ENCODE data around the gene HLA-DQB2. TPM values are rescaled to one million over a fixed set of nuclear protein-coding genes. Genes with fewer than 3 reads are reported as not detected.
"Not testable (repeated sequence)": the region's sequence is repeated elsewhere in the genome, so short reads cannot be mapped to it uniquely, and the experiment has no call there.

Gene HLA-DQB2
- total RNA-seq, 4 donors from 2014 or later: 0.41 to 9.8 TPM; not detected in 2

- Histone ChIP-seq H3K27me3 (peaks cover 0 to 8% of the 10 kb centered on the region in 2 donors), H3K4me3 (no peak overlapping the region), H3K36me3 (no peaks in the 10 kb centered on the region), H3K9me3 (no peaks in the 10 kb centered on the region), H3K4me1 (no peaks in the 10 kb centered on the region), H3K27ac (no peak overlapping the region)
- TF ChIP-seq, protein P1, sequence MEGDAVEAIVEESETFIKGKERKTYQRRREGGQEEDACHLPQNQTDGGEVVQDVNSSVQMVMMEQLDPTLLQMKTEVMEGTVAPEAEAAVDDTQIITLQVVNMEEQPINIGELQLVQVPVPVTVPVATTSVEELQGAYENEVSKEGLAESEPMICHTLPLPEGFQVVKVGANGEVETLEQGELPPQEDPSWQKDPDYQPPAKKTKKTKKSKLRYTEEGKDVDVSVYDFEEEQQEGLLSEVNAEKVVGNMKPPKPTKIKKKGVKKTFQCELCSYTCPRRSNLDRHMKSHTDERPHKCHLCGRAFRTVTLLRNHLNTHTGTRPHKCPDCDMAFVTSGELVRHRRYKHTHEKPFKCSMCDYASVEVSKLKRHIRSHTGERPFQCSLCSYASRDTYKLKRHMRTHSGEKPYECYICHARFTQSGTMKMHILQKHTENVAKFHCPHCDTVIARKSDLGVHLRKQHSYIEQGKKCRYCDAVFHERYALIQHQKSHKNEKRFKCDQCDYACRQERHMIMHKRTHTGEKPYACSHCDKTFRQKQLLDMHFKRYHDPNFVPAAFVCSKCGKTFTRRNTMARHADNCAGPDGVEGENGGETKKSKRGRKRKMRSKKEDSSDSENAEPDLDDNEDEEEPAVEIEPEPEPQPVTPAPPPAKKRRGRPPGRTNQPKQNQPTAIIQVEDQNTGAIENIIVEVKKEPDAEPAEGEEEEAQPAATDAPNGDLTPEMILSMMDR (IDR thresholded peaks at IDR 0.05): no peak
- TF ChIP-seq POLR2A (IDR thresholded peaks at IDR 0.05): no peak
- no peak for DNase-seq
- intact Hi-C loops (cut with DNase I; ENCODE audit: low total_unique reads): no loop called here
These were observed 10.8 kb downstream of the HLA-DQB2 start for GRCh38 chr6:32752580-32752979.

- H3K4me1 ChIP-seq; H3K27ac ChIP-seq; H3K9me3 ChIP-seq; H3K27me3 ChIP-seq; intact Hi-C loops (cut with DNase I; ENCODE audit: low total_unique reads); DNase-seq; H3K36me3 ChIP-seq; H3K4me3 ChIP-seq: not testable (repeated sequence)
These were observed 17.7 kb downstream of the HLA-DQB2 start for GRCh38 chr6:32745649-32746048.

GRCh38 chr6:32744776-32745175 is 18.6 kb downstream of the HLA-DQB2 start:
- intact Hi-C loops (cut with DNase I; ENCODE audit: low total_unique reads): no loop called here
- Histone ChIP-seq H3K27ac (no peak overlapping the region), H3K4me1 (no peaks in the 10 kb centered on the region), H3K9me3 (no peaks in the 10 kb centered on the region), H3K27me3 (no peaks in the 10 kb centered on the region), H3K4me3 (no peak overlapping the region), H3K36me3 (no peaks in the 10 kb centered on the region)
- DNase-seq: no peak
- TF ChIP-seq POLR2A (IDR thresholded peaks at IDR 0.05): no peak
- TF ChIP-seq, protein P1 (IDR thresholded peaks at IDR 0.05): no peak

DNA sequence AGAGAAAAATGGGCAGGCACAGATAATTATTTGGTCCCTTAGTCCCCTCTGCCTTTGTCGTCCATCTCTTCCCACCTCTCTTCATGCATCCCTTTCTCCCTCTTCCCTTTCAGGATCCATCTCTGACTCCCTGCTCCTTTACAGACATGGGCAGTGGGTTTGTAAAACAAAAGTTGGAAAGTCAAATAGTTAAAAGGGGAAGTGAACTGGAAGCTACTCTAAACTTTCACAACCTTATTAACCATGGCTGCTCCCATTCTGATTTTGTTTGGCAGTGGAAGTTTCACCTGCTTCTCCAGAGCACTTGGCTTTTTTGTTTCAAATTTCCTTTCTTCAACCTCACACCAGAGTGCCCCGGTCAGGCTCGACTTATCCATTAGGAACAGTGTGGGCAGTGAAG is 21.0 kb downstream of the HLA-DQB2 start:
- Histone ChIP-seq H3K36me3 (no peaks in the 10 kb centered on the region), H3K9me3 (no peaks in the 10 kb centered on the region), H3K27me3 (no peaks in the 10 kb centered on the region), H3K27ac (no peak overlapping the region), H3K4me3 (no peak overlapping the region), H3K4me1 (no peaks in the 10 kb centered on the region)
- DNase-seq: no peak
- TF ChIP-seq, protein P1 (IDR thresholded peaks at IDR 0.05): no peak
- no peak for TF ChIP-seq POLR2A (IDR thresholded peaks at IDR 0.05)
- intact Hi-C loops (cut with DNase I; ENCODE audit: low total_unique reads): no loop called here

DNA sequence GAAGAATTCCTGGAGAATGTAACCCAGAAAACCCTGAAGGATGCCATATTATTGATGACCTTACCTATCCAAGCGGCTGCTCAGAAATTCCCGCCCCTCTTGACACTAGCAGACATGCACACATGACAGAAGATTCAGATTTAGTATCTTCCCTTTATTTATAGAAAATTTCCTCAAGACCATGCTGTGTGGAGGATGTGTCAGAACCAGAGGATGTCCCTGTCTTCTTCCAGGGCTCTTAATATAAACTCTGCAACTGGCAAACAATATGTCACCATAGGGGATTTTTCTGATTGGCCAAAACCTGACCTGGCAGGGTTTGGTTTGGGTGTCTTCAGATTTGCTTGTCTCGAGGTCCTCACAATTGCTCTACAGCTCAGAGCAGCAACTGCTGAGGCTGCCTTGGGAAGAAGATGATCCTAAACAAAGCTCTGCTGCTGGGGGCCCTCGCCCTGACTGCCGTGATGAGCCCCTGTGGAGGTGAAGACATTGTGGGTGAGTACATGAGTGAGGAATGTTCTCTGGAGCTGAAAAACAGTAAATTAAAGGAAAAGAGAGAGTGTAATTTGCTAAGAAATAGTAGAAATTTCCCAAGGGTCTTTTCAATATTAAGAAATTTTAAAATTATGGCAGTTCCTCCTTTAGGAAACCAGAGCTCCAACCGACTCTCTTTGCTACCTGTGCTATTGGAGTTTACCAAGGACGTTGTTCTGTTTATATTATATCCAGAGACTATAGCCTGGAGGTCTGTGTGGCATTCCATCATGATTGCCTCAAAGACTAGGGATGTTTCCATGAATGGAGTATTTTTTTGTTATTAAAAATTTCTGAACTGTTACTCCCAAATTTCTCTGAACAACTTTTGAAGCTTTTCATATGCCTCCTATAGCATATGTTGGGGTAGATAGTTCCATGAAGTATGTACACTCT is 22.0 kb downstream of the HLA-DQB2 start, which contains the start of gene HLA-DQA2:
HLA-DQA2 (plus strand) TSS at position 361 of the 930 bp plus-strand sequence; CDS start at position 414, 53 bp downstream.
- DNase-seq: no peak
- Histone ChIP-seq H3K36me3 (no peaks in the 10 kb centered on the region), H3K27ac (no peak within 1 kb of the TSS), H3K4me1 (no peaks in the 10 kb centered on the region), H3K4me3 (no peak within 1 kb of the TSS), H3K9me3 (no peaks in the 10 kb centered on the region), H3K27me3 (no peaks in the 10 kb centered on the region)
- no peak for TF ChIP-seq POLR2A (IDR thresholded peaks at IDR 0.05)
- TF ChIP-seq, protein P1 (IDR thresholded peaks at IDR 0.05): no peak
- intact Hi-C loops (cut with DNase I; ENCODE audit: low total_unique reads): no loop called here

Data from uterus (tissue), 4 donors.